H1 (cell line): ENCODE data around the gene FCHO1. TPM values are rescaled to one million over a fixed set of nuclear protein-coding genes. Genes with fewer than 3 reads are reported as not detected.

Experiments used
- CTCF ChIA-PET: fragments of 300-600 bp; sonication (Branson Sonifier 250); formaldehyde crosslinking; loops from one replicate; lab custom pipeline; 2021; ENCODE audit not compliant: partially characterized antibody; lab: Charles Lee
- POLR2A ChIA-PET: fragments of 300-600 bp; sonication (Branson Sonifier 250); formaldehyde crosslinking; loops from one replicate; lab custom pipeline; 2021; ENCODE audit warnings: inconsistent platforms; ENCODE audit not compliant: partially characterized antibody; lab: Charles Lee
- DNase-seq, 2 experiments: peaks; one replicate each; pipeline versions ENCODE4 v3.0.0 to v3.0.0-alpha.2; 2010 to 2022; ENCODE audit warnings: low spot score in 2 of 2, low read depth in 1 of 2, mixed read lengths in 1 of 2
- FAIRE-seq: peaks from 2 replicates; lab custom pipeline; 2011; peaks lifted over from hg19 to GRCh38; lab: Jason Lieb, UNC
- H2AFZ ChIP-seq: 2 replicates; pipeline ENCODE4 v1.8.1; 2012; ENCODE audit warnings: low read length, inconsistent platforms
- H2AK5ac ChIP-seq: 2 replicates; pipeline ENCODE4 v1.6.1; 2013; ENCODE audit warnings: low read depth, low read length
- H2BK120ac ChIP-seq: replicated peaks from 2 replicates; pipeline ENCODE3; 2013; ENCODE audit warnings: low read depth, low read length, inconsistent platforms
- H2BK12ac ChIP-seq: 2 replicates; pipeline ENCODE4 v1.6.1; 2013; ENCODE audit warnings: low read depth, low read length
- H2BK15ac ChIP-seq: 2 replicates; pipeline ENCODE4 v1.6.1; 2013; ENCODE audit warnings: low read length
- H2BK20ac ChIP-seq: 2 replicates; pipeline ENCODE4 v1.6.1; 2013; ENCODE audit warnings: low read length
- H2BK5ac ChIP-seq: 2 replicates; pipeline ENCODE4 v1.6.1; 2013; ENCODE audit warnings: low read depth, low read length
- H3K14ac ChIP-seq: 2 replicates; pipeline ENCODE4 v1.6.1; 2013; ENCODE audit warnings: inconsistent platforms; ENCODE audit not compliant: insufficient read length
- H3K18ac ChIP-seq: 2 replicates; pipeline ENCODE4 v1.6.1; 2013; ENCODE audit warnings: low read length; ENCODE audit errors: extremely low read depth
- H3K23ac ChIP-seq: 2 replicates; pipeline ENCODE4 v1.6.1; 2013; ENCODE audit warnings: inconsistent platforms; ENCODE audit not compliant: insufficient read length
- H3K23me2 ChIP-seq: 2 replicates; pipeline ENCODE4 v1.6.1; 2013; ENCODE audit warnings: low read depth, low read length
- H3K27ac ChIP-seq: 2 replicates; pipeline ENCODE4 v1.6.1; 2011; ENCODE audit warnings: low read depth, low read length, inconsistent platforms
- H3K27me3 ChIP-seq, 4 experiments: replicated peaks in 1 of 4; 1 replicate in 1 of 4; 2 replicates in 3 of 4; pipeline versions ENCODE4 v1.6.1 to v1.8.1; 2011 to 2013; ENCODE audit warnings: low read length in 3 of 4, mild to moderate bottlenecking in 3 of 4, inconsistent platforms in 2 of 4, mixed read lengths in 2 of 4, moderate library complexity in 1 of 4; ENCODE audit not compliant: control insufficient read depth in 3 of 4, insufficient read depth in 3 of 4; ENCODE audit errors: extremely low read depth in 1 of 4
- H3K36me3 ChIP-seq, 4 experiments: 2 replicates each; pipeline versions ENCODE4 v1.6.1 to v1.8.1; 2011 to 2013; ENCODE audit warnings: mild to moderate bottlenecking in 4 of 4, low read length in 3 of 4, moderate library complexity in 2 of 4, control low read depth in 1 of 4, inconsistent platforms in 1 of 4; ENCODE audit not compliant: insufficient read depth in 4 of 4, control insufficient read depth in 2 of 4
- H3K4ac ChIP-seq: replicated peaks from 2 replicates; pipeline ENCODE3; 2013; ENCODE audit warnings: low read length, low read depth, mixed read lengths, inconsistent platforms; ENCODE audit not compliant: insufficient read length
- H3K4me1 ChIP-seq, 4 experiments: replicated peaks in 1 of 4; 1 replicate in 1 of 4; 2 replicates in 3 of 4; pipeline versions ENCODE4 v1.6.1 to v1.8.1; 2011 to 2013; ENCODE audit warnings: low read length in 3 of 4, inconsistent platforms in 2 of 4, mixed read lengths in 1 of 4; ENCODE audit not compliant: insufficient read depth in 4 of 4, control insufficient read depth in 3 of 4
- H3K4me2 ChIP-seq, 2 experiments: 2 replicates each; pipeline versions ENCODE4 v1.6.1 to v1.8.1; 2011 to 2013; ENCODE audit warnings: low read depth in 2 of 2, low read length in 2 of 2, control low read depth in 1 of 2, inconsistent platforms in 1 of 2, mild to moderate bottlenecking in 1 of 2; ENCODE audit not compliant: insufficient read depth in 1 of 2
- H3K4me3 ChIP-seq, 4 experiments: fragments of 200-600, 300-600 bp in 1 of 4; sonication (generic), shearing (Covaris generic), sonication (Bioruptor Twin) in 1 of 4; 2 replicates each; pipeline versions ENCODE4 v1.5.1 to v1.8.1; 2011 to 2016; ENCODE audit warnings: low read length in 4 of 4, low read depth in 3 of 4, control low read depth in 2 of 4, inconsistent platforms in 2 of 4, mild to moderate bottlenecking in 2 of 4, mixed read lengths in 1 of 4, moderate library complexity in 1 of 4; ENCODE audit not compliant: insufficient read depth in 2 of 4; ENCODE audit errors: extremely low read depth in 1 of 4
- H3K56ac ChIP-seq: replicated peaks from 2 replicates; pipeline ENCODE3; 2013; ENCODE audit warnings: low read depth, mild to moderate bottlenecking, mixed read lengths, low read length, inconsistent platforms; ENCODE audit not compliant: insufficient read length
- H3K79me1 ChIP-seq: 2 replicates; pipeline ENCODE4 v1.6.1; 2013; ENCODE audit warnings: low read depth, low read length, control low read depth
- H3K79me2 ChIP-seq, 2 experiments: 2 replicates each; pipeline versions ENCODE4 v1.6.1 to v1.8.1; 2012 to 2013; ENCODE audit warnings: low read length in 2 of 2, mild to moderate bottlenecking in 2 of 2, inconsistent platforms in 1 of 2; ENCODE audit not compliant: insufficient read depth in 2 of 2, control insufficient read depth in 1 of 2
- H3K9ac ChIP-seq, 4 experiments: replicated peaks in 1 of 4; 1 replicate in 1 of 4; 2 replicates in 3 of 4; pipeline versions ENCODE4 v1.6.1 to v1.8.1; 2011 to 2013; ENCODE audit warnings: low read depth in 3 of 4, low read length in 3 of 4, control low read depth in 2 of 4, mild to moderate bottlenecking in 2 of 4, moderate library complexity in 2 of 4, inconsistent platforms in 1 of 4; ENCODE audit errors: extremely low read depth in 1 of 4
- H3K9me3 ChIP-seq, 2 experiments: 2 replicates each; pipeline versions ENCODE4 v1.6.1 to v1.8.1; 2012 to 2013; ENCODE audit warnings: mild to moderate bottlenecking in 2 of 2, moderate library complexity in 2 of 2, control low read depth in 1 of 2, inconsistent platforms in 1 of 2, low read depth in 1 of 2, low read length in 1 of 2, mixed read lengths in 1 of 2; ENCODE audit not compliant: insufficient read depth in 2 of 2
- H4K20me1 ChIP-seq, 2 experiments: replicated peaks in 1 of 2; 2 replicates each; pipeline versions ENCODE3 to v1.8.1; 2011 to 2013; ENCODE audit warnings: inconsistent platforms in 2 of 2, low read length in 2 of 2, mild to moderate bottlenecking in 1 of 2; ENCODE audit not compliant: insufficient read depth in 2 of 2, control insufficient read depth in 1 of 2
- H4K5ac ChIP-seq: 2 replicates; pipeline ENCODE4 v1.6.1; 2013; ENCODE audit warnings: low read length, low read depth, mixed read lengths, inconsistent platforms; ENCODE audit not compliant: insufficient read length
- H4K8ac ChIP-seq: 2 replicates; pipeline ENCODE4 v1.8.0; 2013; ENCODE audit warnings: mild to moderate bottlenecking, moderate library complexity, low read length, inconsistent platforms; ENCODE audit not compliant: insufficient read depth; ENCODE audit errors: extremely low read depth
- H4K91ac ChIP-seq: replicated peaks from 2 replicates; pipeline ENCODE3; 2013; ENCODE audit warnings: low read length, mixed read lengths, inconsistent platforms; ENCODE audit not compliant: insufficient read length
- BCL11A ChIP-seq, 2 experiments: IDR thresholded peaks; one replicate each; pipeline ENCODE4 v1.6.1; 2011; ENCODE audit warnings: low read depth in 2 of 2, low read length in 2 of 2, mild to moderate bottlenecking in 2 of 2
- CHD1 ChIP-seq: IDR thresholded peaks from 2 replicates; pipeline ENCODE4 v1.6.1; 2012; ENCODE audit warnings: low read depth, low read length, improper control_type of control experiment
- CHD2 ChIP-seq: IDR thresholded peaks from 2 replicates; pipeline ENCODE4 v1.6.1; 2012; ENCODE audit warnings: low read length, improper control_type of control experiment
- FOSL1 ChIP-seq: IDR thresholded peaks from 2 replicates; pipeline ENCODE4 v1.6.1; 2011; ENCODE audit warnings: mild to moderate bottlenecking, low read depth, low read length, moderate library complexity; ENCODE audit not compliant: insufficient read depth
- GABPA ChIP-seq: IDR thresholded peaks from 2 replicates; pipeline ENCODE4 v1.6.1; 2011; ENCODE audit warnings: mild to moderate bottlenecking, low read length, moderate library complexity, borderline replicate concordance; ENCODE audit not compliant: insufficient read depth
- JUND ChIP-seq: IDR thresholded peaks from 2 replicates; pipeline ENCODE4 v1.6.1; 2011; ENCODE audit warnings: mild to moderate bottlenecking, improper control_type of control experiment, low read length
- KDM1A ChIP-seq: fragments of 200-600, 300-600 bp; sonication (generic); IDR thresholded peaks from 2 replicates; pipeline ENCODE4 v1.7.1; 2016; ENCODE audit warnings: mild to moderate bottlenecking, low read length, borderline replicate concordance
- MAX ChIP-seq: IDR thresholded peaks from 2 replicates; pipeline ENCODE4 v1.6.1; 2012; ENCODE audit warnings: inconsistent platforms
- NANOG ChIP-seq: IDR thresholded peaks from 2 replicates; pipeline ENCODE4 v1.6.1; 2011; ENCODE audit warnings: low read length, low read depth, mild to moderate bottlenecking, inconsistent platforms; ENCODE audit not compliant: insufficient read depth, poor library complexity, severe bottlenecking
- PHF8 ChIP-seq: fragments of 200-600 bp; sonication (generic); conservative IDR thresholded peaks from 2 replicates; pipeline ENCODE4 v1.7.1; 2012; ENCODE audit warnings: low read depth, mild to moderate bottlenecking, inconsistent platforms, low read length, moderate library complexity
- POLR2A ChIP-seq, 2 experiments: IDR thresholded peaks; 1 replicate in 1 of 2; 2 replicates in 1 of 2; pipeline ENCODE4 v1.6.1; 2011; ENCODE audit warnings: low read depth in 2 of 2, low read length in 2 of 2, mild to moderate bottlenecking in 2 of 2; ENCODE audit errors: control extremely low read depth in 1 of 2
- RXRA ChIP-seq: IDR thresholded peaks from 2 replicates; pipeline ENCODE4 v1.6.1; 2011; ENCODE audit warnings: low read depth, mild to moderate bottlenecking, low read length, moderate library complexity; ENCODE audit not compliant: insufficient read depth
- SAP30 ChIP-seq: fragments of 300-600 bp; sonication (generic); IDR thresholded peaks from 2 replicates; pipeline ENCODE4 v1.7.1; 2012; ENCODE audit warnings: low read length, moderate library complexity, mild to moderate bottlenecking, inconsistent platforms; ENCODE audit not compliant: insufficient read depth, insufficient replicate concordance
- SRF ChIP-seq: IDR thresholded peaks from 2 replicates; pipeline ENCODE4 v1.6.1; 2011; ENCODE audit warnings: mild to moderate bottlenecking, low read depth, low read length, moderate library complexity
- YY1 ChIP-seq: IDR thresholded peaks from 2 replicates; pipeline ENCODE4 v1.6.1; 2011; ENCODE audit warnings: low read depth, mild to moderate bottlenecking, low read length
- WGBS, 2 experiments: shearing (Covaris generic) in 1 of 2; methylation state at CpG; one replicate each; pipeline versions ENCODE4 v1.1.6 to v1.1.7; 2013 to 2015; ENCODE audit warnings: low lambda C conversion rate in 2 of 2, mixed read lengths in 2 of 2, inconsistent platforms in 1 of 2, low coverage in 1 of 2, missing lambda C conversion rate in 1 of 2; ENCODE audit not compliant: insufficient replicate concordance in 2 of 2, insufficient coverage in 1 of 2, insufficient read length in 1 of 2; ENCODE audit errors: extremely low coverage in 1 of 2, missing lambda C conversion rate in 1 of 2; 5-methylcytosine and 5-hydroxymethylcytosine counted together
- polyA plus RNA-seq, 7 experiments: library from polyadenylated mRNA; depleted of rRNA in 3 of 7; stranded (reverse) in 5 of 7; unstranded in 2 of 7; fragments of >200 nt in 5 of 7; fragments of 200-250 nt in 2 of 7; gene quantifications; 1 replicate in 5 of 7; 2 replicates in 1 of 7; 4 replicates in 1 of 7; pipeline versions ENCODE4 v1.2.1 to v1.2.3, GENCODE V29; 2011 to 2013; ENCODE audit warnings: missing spikeins in 2 of 7, mixed read lengths in 2 of 7
- total RNA-seq: library from RNA; stranded (reverse); fragmentation: NEBNext Ultra II Directional; extraction: Animal tissue kit (Norgen Biotek cat#: 25700); gene quantifications from 2 replicates; pipeline ENCODE4 v1.2.1, GENCODE V29; 2021

Gene FCHO1
- total and polyA plus RNA-seq, 2 of the 8 experiments (the other 6 are each of a cell fraction or from before 2014, with no cell fraction given), result 13.0 to 25.9 TPM

DNA sequence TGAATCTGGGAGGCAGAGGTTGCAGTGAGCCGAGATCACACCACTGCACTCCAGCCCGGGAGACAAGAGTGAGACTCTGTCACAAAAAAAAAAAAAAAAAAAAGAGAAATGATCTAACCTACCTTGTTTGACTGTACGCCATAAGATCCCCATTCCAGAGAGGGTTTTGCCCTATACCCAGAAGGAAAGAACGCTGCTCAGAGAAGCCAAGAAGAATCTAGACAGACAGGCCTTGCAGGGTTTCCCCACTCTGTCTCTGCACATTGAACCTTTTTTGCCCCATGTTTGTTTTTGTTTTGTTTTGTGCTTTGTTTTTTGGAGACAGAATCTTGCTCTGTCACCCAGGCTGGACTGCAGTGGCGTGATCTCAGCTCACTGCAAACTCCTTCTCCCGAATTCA lies 39.4 kb upstream of the FCHO1 start:
- Histone ChIP-seq H4K8ac (no peak overlapping the region), H4K5ac (no peak overlapping the region), H2AK5ac (no peak overlapping the region), H2BK5ac (no peak overlapping the region), H3K4me2 (no peak overlapping the region), H3K4me1 (no peaks in the 10 kb centered on the region), H3K18ac (no peak overlapping the region), H4K20me1 (no peaks in the 10 kb centered on the region), H2BK20ac (no peak overlapping the region), H2BK12ac (no peak overlapping the region), H3K79me2 (no peaks in the 10 kb centered on the region), H3K27me3 (0 out of 7 replicates have a peak, but pooled peaks cover 0 to 2% (median 0%) of the 10 kb centered on the region in 4 experiments), H3K23me2 (no peaks in the 10 kb centered on the region), H2BK15ac (no peak overlapping the region), H3K9ac (no peak overlapping the region), H4K91ac (no peak overlapping the region), H3K4me3 (no peak overlapping the region), H3K27ac (no peak overlapping the region), H3K14ac (no peak overlapping the region), H3K9me3 (no peaks in the 10 kb centered on the region), H3K36me3 (no peaks in the 10 kb centered on the region), H3K23ac (no peak overlapping the region), H2BK120ac (no peak overlapping the region), H3K56ac (no peak overlapping the region), H2AFZ (no peak overlapping the region), H3K79me1 (no peaks in the 10 kb centered on the region), H3K4ac (no peak overlapping the region)
- FAIRE-seq, result no peak
- ChIA-PET CTCF (interaction anchor here (1.2 to 5.7 kb wide), 2 partner anchors 9 to 55 kb away, joined by 3 to 34 read pairs; no protein-coding TSS in a partner anchor), POLR2A (interaction anchor here (1.2 to 1.5 kb wide), 2 partner anchors 19 to 27 kb away, joined by 3 read pairs; no protein-coding TSS in a partner anchor)
- 91% methylated on average over 6 of the region's 6 CpGs; no CpG with 5 or more reads in 1 of the 2 experiments for WGBS, 2 experiments
- DNase-seq, result no peak
- TF ChIP-seq BCL11A (IDR thresholded peaks at IDR 0.05; ENCODE audit: low read depth in 2 of 2, low read length in 2 of 2) (no peak), FOSL1 (no peak), KDM1A (no peak), SAP30 (no peak), YY1 (no peak), PHF8 (no peak), JUND (no peak), GABPA (no peak), SRF (no peak), MAX (no peak), CHD2 (no peak), POLR2A (IDR thresholded peaks at IDR 0.05; ENCODE audit: control extremely low read depth in 1 of 2, low read depth in 2 of 2, low read length in 2 of 2) (no peak), CHD1 (no peak), RXRA (no peak), NANOG (no peak)
